ENCODE measurements around the gene ZC3H7A.

ZC3H7A gene

DNA sequence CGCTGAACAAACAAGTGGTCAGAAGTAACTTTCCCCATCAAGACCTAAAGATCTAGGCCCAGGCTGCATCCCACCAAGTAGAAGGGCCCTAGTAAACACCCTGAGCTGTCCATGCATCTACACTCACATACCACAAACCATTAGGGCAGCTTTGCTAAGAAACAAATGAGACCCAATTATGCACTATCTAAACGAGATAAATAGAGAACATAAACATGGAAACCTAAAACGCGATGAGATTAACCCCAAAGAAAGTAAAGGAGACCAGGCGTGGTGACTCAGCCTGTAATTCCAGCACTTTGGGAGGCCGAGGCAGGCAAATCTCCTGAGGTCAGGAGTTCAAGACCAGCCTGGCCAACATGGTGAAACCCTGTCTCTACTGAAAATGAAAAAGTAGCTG is 60.2 kb downstream of the ZC3H7A start:
- no peak for DNase-seq (ENCODE audit: low read depth)

DNA sequence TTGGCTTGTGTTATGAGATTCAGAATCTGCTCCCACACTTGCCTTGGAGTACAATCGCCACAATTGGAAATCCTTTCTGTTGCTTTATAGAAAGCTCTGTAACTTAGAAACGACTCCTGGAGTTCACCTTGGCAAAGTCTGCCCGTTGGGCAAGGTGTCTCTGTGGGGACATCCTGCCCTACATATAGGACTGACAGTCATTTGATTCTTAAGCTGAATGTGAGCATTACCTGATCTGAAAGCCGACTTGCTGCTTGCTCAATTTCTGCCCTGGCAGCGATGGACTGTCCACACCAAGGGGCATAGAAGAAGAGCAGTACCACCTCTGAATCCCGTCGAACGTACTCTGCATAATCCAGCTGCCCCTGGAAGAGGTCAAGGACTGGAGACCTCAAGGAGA is 61.3 kb downstream of the ZC3H7A start:
- DNase-seq (ENCODE audit: low read depth): no peak

DNA sequence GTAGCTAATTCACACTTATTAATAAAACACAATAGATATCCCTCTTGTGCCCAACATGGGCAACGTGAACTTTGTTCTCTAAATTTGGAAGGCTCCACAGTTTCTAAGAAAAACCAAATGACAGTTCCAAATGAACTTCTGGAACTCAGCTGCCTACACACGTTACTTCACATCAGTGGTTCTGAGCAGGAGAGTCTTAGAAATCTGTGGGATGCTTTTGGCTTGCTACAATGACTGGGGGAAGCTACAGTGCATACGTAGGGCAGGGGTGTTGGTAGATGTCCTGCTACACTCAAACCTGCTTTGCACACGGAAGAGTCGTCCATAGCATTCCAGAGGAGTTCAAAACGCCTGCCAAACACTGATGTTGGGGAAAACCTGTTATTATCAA is 62.4 kb downstream of the ZC3H7A start:
- no peak for DNase-seq (ENCODE audit: low read depth)

- DNase-seq (ENCODE audit: low read depth): no peak
Measured at GRCh38 chr16:11734025-11734652, 62.9 kb downstream of the ZC3H7A start.

- DNase-seq (ENCODE audit: low read depth): no peak
Measured at GRCh38 chr16:11731222-11731621, 65.8 kb downstream of the ZC3H7A start.

DNA sequence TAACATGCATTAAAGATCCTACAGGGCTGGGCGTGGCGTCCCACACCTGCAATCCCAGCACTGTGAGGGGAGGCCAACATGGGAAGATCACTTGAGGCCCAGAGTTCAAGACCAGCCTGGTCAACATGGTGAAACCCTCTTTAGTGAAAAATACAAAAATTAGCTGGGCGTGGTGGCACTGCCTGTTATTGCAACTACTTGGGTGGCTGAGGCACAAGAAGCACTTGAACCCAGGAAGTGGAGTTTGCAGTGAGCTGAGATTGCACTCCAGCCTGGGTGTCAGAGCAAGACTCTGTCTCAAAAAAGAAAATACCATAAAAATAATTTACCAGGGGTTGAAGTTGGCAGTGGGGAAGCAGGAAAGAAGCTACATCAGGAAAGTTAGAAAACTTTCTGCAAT is 67.3 kb downstream of the ZC3H7A start:
- no peak for DNase-seq (ENCODE audit: low read depth)

DNA sequence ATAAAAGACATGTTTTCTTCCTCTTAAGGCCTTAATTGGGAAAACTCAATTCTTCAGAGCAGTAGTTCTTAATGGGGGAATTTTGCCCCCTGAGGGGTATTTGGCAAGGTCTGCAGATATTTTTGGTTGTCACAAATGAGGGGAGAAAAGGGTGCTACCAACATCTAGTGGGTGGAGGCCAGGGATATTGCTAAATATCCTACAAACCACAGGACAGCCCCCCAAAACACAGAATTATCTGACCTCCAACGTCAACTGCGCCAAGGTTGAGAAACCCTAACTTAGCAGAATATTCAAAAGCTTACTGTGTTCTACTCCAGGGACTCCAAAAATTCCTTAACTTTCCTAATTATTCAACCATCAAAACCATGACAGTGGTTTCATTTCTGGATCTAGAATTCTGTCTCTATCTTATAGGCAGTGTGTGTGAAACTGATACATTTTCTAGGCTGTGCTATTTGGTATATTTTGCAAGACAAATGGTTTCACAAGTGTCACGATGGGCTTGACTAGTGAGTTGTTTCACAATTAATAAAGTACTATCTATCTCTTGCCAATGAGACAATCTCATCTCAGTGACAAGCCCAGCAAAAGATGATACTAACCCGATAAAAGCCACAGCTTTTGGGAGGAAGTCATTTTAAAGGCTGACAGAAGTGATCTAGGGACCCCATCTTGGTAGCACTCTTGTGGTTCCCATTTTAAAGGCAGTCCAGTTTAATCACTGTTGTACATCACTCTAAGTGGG is 69.1 kb downstream of the ZC3H7A start:
- no peak for DNase-seq (ENCODE audit: low read depth)

DNA sequence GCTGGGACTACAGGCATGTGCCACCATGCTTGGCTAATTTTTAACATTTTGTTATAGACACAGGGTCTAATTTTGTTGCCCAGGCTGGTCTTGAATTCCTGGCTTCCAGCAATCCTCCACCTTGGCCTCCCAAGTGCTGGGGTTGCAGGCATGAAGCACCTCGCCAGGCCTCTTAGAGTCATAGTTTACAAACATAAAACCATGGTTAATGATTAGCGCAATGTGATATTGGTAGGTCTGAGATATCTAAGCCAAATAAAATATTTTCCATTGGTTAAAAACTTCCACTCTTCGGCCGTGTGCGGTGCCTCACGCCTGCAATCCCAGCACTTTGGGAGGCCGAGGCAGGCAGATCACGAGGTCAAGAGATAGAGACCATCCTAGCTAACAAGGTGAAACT is 71.0 kb downstream of the ZC3H7A start:
- no peak for DNase-seq (ENCODE audit: low read depth)

GRCh38 chr16:11725457-11725856 is 71.6 kb downstream of the ZC3H7A start:
- no peak for DNase-seq (ENCODE audit: low read depth)

DNA sequence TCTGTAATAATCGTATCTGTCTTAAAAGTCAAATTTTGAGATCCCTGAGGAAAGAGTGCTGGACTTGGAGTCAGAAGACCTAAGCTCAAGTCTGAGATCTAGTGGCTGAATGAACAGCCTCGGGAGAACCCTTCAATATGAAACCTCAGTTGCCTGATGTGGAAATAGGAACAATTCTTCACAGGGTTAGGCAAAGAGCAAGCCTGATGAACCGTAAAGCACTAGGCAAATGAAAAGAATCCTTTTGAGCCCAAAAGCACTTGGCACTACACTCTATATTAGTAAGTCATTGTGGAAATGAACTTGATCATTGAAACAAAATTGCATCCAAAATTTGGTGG is 74.6 kb downstream of the ZC3H7A start:
- DNase-seq (ENCODE audit: low read depth): no peak

DNA sequence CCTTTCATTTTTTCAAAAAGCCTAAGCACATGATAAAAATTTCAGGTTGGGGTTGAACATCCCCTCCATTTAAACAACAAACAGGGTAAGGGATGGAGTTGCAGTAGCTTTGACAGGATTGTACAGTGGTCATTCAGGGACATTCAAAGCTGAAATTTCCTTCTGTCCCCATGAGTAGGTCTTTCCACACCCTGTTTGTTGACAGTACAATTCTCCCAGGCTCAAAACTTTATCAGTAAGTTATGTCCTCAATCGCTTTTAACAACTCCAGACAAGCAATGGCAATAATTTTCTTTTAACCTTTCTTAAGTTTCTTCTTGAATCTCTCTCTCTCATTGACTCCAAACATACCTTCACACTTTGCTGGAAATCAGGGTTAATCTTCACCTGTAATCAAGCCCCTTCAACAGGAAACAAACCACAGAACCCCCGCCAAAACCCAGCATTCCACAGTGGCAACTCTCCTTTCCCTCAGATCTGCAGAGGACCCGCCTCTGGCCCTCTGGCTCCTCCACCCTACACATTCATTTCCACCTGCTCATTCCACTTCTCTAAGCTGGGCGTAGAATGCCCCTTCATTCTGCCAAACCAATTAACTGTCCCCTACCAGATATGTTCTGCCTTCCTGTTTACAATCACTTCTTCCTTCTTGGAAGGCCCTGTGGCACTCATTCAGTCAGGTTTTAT is 75.1 kb downstream of the ZC3H7A start:
- no peak for DNase-seq (ENCODE audit: low read depth)

DNA sequence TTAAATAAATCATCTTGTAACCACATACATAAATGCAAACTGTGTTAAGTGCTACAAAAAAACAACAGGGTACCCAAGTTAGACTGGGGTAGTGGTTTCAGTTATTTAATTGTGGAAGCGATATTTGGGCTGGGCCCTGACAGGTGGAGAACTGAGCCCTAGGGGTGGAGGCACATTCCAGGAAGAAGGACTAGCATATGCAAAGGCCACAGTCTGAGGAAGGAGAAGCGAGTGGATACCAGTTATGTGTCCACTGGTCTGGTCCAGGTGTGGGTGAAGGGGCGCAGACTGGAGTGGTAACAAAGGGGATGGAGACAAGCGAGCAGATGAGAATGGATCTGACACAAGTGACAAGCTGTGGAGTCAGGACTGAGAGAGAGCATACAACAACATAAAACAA is 77.3 kb downstream of the ZC3H7A start:
- DNase-seq (ENCODE audit: low read depth): no peak

- no peak for DNase-seq (ENCODE audit: low read depth)
Measured at GRCh38 chr16:11719171-11719570, 77.9 kb downstream of the ZC3H7A start.

DNA sequence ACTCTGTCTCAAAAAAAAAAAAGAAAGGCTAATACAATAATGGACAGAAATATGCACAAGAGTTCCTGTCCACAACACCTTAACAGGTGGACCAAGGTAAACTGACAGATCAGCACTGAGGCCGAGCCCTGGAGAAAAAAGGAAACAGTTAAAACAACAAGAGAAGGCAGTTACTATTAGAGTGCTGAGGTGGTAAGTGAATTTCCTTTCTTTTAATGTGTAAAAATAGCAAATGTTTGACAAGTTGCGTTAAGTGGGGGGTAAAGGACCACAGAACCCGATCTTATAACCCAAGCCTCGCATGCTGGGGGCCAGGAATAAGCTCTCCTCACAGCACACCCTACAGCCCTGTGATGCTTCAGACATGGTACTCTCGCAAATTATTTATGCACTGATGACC is 79.2 kb downstream of the ZC3H7A start:
- no peak for DNase-seq (ENCODE audit: low read depth)

- no peak for DNase-seq (ENCODE audit: low read depth)
Measured at GRCh38 chr16:11716336-11716735, 80.7 kb downstream of the ZC3H7A start.

DNA sequence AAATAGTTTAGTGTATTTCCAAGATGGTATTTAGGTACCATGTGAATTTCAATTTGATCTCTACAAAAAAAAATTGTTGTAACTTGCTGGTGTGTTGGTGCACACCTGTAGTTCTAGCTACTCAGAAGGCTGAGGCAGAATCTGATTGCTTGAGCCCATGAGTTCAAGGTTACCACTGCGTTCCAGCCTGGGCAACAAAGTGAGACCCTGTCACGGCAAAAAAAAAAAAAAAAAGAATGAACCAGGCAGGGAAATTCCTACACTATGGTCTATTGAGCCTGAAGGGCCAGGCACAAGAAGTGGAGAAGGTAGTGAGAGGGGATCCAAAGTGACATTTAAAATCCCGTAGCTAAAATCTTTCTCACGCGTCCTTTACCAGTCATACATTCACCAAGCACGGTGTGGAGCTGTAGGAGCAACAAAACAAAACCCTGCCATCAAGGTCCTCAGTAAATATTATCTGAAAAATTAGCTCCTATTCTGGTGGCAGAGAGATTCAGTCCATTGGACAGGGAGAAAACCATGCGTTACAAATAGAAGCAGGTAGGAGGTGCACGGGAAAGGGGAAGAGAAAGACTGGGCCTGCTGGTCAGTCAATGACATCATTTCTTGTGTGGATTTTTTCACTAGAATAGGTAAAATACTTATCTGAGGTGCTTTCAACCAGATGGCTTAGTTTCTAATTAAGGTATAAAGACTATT is 81.7 kb downstream of the ZC3H7A start:
- no peak for DNase-seq (ENCODE audit: low read depth)

DNA sequence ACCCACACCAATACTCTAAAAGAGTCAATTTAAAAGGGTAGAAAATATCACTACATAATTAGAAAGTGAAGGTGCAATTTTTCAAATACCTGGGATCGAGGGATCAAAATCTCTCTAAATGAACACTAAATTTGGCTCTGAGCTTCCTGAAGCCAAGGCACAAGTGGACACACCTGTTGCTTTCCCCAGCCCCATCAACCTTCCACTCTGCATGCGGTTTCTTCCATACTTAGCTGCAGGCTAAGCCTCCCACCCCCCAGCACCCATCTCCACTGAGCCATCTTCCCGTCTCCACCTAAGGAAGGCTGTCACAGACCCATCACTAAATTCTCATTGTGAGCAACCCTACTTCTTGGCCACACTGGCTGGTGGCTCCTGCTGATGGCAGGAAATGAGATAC is 84.9 kb downstream of the ZC3H7A start:
- no peak for DNase-seq (ENCODE audit: low read depth)

DNA sequence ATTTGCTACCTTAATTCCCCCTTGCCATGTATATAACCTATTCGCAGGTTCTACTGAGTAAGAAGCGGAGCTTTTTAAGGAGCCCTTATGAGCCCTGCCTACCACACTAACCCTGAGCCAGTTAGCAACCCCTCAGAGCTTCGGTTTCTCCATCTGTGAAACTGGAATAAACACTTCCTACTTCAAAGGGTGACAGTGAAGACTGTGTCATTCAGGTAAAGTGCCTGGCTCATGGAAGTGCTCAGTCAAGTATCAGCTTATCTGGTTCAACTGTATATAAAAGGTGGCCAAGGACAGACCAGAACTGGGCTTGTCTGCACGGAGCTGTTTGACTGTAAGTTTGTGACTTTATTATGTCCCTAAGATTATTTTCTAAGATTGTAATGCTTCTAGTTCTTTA is 85.4 kb downstream of the ZC3H7A start:
- no peak for DNase-seq (ENCODE audit: low read depth)

DNA sequence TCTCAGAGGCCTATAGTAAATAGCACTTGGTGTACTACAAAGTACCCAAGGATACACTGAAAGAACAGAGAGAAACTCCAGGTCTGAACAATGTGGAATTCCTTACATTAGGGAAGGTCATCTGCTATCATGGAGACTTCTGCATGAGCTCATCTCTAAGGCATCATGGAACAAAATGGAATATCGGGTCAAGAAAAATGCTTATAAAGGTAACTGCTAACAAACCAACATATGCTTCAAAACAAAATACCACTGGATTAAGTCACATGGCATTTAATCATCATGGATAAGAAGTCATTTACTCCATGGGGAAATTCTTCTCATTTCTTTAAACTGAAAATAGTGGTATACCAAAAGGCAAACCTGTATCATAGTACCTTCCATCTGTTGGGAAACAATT is 88.6 kb downstream of the ZC3H7A start:
- no peak for DNase-seq (ENCODE audit: low read depth)

GRCh38 chr16:11707679-11708197 is 89.3 kb downstream of the ZC3H7A start:
- DNase-seq (ENCODE audit: low read depth): no peak

- DNase-seq (ENCODE audit: low read depth): peak; percentile 32
Measured at GRCh38 chr16:11706180-11706742, 90.8 kb downstream of the ZC3H7A start.

- no peak for DNase-seq (ENCODE audit: low read depth)
Measured at GRCh38 chr16:11705311-11706025, 91.6 kb downstream of the ZC3H7A start.

Data from stromal cell of bone marrow (primary cell).